ENCODE results near the gene U2AF1. TPM values are rescaled to one million over a fixed set of nuclear protein-coding genes. Genes with fewer than 3 reads are reported as not detected.
"Not testable (repeated sequence)": the region's sequence is repeated elsewhere in the genome, so short reads cannot be mapped to it uniquely, and the experiment has no call there.

Gene U2AF1, protein sequence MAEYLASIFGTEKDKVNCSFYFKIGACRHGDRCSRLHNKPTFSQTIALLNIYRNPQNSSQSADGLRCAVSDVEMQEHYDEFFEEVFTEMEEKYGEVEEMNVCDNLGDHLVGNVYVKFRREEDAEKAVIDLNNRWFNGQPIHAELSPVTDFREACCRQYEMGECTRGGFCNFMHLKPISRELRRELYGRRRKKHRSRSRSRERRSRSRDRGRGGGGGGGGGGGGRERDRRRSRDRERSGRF
- 22.5 and 32.4 TPM in 2 replicates for total RNA-seq

DNA sequence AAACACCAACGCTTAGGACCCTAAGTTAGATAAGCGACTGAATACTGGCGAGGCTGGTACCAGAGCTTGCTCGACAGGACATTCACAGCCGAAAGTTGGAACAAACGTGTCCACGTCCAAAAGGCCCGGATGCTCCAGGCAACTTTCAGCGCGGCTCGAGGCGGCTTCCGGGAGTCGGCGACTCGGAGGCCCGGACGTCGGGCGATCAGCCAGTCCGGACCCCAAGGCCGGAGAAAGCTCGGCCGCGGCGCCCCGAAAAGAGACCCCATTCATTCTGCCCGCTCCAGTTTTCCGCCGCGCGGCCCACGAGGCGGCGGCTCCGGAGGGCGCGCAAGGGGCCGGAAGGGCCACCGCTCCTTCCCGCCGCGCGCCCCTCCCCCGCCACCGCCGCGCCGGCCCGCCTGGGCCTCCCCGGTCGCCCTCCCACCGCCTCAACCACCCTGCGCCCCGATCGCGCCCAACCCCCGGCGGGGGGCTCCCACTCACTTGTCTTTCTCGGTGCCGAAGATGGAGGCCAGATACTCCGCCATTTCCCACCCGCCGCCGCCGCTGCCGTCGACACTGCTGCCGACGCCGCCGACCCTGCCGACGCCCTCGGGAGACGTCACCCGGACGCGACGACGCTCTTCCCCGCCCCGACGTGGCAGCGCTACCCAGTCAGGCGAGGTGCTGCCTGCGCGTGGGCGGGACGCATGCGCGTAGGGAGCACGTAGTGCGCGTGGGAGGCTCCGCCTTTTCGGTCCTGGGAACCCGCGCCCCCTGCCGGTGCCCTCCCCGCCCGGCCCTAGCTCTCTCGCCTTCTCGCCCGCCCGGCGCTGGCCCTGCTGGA, at the start of gene U2AF1:
Gene U2AF1 (minus strand): TSS at position 606 of the 829 bp plus-strand sequence. CDS start 76 bp downstream, at position 530.
- not testable (repeated sequence) for H3K4me3 ChIP-seq (ENCODE audit: low read depth, low read length); DNase-seq (ENCODE audit: low read depth)

DNA sequence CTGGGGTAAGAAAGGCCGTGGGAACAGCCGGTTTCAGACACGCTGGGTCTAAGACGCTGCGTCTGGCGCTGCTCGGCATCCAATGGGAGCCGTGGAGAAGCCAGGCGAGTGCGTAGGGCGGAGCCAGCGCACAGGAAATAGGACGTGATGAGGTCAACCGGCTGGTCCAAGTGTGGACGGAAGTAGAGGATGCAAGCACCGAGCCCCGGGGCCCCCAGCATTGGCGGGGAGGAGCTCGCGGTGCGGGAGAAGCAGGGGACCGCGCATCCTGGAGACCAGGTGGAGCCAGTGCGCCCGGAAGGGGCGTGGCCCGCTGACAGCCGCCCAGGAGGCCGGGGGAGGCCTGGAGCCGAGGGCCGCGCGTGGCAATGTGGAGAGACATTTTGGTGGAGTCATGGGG, 46.2 kb upstream of the U2AF1 start:
- DNase-seq (ENCODE audit: low read depth); H3K4me3 ChIP-seq (ENCODE audit: low read depth, low read length): not testable (repeated sequence)

DNA sequence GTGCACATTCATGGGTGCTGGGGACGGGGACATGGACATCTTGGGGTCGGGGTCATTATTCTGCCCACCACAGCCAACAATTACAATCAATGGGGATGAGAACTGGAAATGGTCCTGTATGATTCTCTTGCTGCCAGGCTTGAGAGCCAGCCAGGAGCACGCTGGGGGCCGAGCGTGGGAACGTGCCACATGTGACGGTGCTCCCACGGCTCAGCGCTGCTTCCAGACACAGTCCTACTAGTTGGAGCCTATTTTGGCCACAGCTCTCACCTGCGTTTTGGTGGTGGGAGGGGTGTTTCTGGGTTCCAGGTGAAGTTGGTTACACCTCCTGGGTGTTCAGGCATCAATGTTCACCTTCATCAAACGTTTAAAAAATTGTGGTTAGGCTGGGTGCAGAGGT, 42.0 kb upstream of the U2AF1 start:
- not testable (repeated sequence) for DNase-seq (ENCODE audit: low read depth); H3K4me3 ChIP-seq (ENCODE audit: low read depth, low read length)

DNA sequence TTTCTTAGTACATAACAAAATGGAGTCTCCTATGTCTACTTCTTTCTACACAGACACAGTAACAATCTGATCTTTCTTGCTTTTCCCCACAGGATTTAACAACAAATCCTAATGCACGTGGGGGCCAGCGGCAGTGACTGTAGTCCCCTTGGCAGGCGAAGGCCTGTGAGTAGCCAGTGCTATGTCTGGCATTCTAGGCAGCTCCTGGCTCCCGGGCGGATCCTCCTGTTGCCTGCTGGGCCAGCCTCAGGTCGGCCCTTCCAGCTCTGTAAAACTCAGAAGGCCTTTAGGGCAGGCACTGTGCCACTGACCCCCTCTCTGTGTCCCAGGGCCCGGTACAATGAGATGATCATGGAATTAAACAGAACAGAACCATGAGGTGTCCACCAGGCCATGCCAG, 40.6 kb upstream of the U2AF1 start:
- not testable (repeated sequence) for H3K4me3 ChIP-seq (ENCODE audit: low read depth, low read length); DNase-seq (ENCODE audit: low read depth)

DNA sequence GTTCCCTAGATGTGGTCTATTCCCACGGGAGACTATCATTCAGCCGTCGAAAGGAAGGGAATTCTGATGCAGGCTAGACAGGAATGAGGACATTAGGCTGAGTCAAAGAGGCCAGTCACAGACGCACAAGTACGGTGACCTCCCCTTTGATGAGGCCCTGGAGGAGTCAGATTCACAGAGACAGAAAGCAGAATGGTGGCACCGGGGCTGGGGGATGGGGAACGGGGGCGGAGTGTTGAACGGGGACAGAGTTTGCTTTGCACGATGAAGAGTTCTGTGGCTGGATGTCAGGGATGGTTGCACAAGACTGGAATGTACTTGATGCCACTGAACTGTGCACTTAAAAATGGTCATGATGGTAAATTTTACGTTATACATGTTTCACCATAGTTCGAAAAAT, 39.3 kb upstream of the U2AF1 start:
- DNase-seq (ENCODE audit: low read depth); H3K4me3 ChIP-seq (ENCODE audit: low read depth, low read length): not testable (repeated sequence)

DNA sequence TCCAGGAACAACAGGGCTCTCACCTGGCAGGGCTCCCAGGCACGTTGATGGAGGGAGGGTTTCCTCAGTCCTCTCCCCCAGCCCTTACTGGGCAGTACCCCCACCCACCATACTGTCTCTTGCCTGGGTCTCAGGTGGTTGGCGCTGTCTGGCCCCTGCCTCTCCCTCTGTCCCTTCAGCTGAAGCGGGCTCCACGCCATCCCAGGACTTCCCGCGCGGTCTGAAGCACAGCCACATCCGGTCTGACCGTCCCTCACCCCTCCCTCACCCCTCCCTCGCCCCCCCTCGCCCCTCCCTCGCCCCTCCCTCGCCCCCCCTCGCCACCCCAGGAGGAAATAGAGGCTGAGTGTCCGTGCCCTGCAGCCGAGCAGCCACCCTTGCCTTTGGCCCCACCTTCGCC, 34.0 kb upstream of the U2AF1 start:
- DNase-seq (ENCODE audit: low read depth); H3K4me3 ChIP-seq (ENCODE audit: low read depth, low read length): not testable (repeated sequence)

DNA sequence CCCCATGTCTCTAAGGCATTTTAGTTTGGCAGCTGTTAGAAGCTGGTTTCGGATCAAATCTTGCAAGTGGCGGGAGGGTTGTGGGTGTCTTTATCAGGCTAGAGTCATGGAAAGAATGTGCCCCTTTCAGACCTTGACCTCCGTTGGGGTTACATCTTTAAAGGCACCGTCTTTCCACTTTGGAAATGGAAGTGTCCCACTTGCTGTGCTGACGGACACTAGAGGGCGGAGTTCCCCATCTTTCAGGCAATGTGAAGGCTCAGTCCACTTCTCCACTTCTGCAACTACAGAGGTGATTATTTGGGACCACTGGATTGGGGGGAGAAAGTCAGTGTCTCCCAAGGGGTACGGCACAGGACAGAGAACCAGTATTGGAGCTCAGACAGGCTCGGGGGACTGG, 31.6 kb upstream of the U2AF1 start:
- not testable (repeated sequence) for H3K4me3 ChIP-seq (ENCODE audit: low read depth, low read length); DNase-seq (ENCODE audit: low read depth)

DNA sequence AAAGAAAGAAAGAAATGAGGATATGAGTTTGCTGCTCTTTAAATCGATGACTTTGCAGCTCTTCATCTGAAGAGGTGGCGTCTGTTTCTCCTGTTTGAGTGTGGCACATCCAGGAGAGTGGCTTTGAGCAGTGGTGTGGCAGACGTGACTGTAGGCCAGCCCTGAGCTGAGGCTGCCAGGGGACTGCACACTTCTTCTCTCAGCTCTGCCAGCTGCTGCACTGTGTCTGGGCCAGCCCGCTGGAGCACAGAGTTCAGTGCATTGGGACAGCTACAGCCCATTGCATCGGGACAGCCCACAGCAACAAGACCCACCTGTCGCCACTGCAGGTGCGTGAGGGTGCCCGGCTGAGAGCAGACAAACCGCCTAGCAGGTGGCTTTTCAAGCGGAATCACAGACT, 27.1 kb upstream of the U2AF1 start:
- H3K4me3 ChIP-seq (ENCODE audit: low read depth, low read length); DNase-seq (ENCODE audit: low read depth): not testable (repeated sequence)

DNA sequence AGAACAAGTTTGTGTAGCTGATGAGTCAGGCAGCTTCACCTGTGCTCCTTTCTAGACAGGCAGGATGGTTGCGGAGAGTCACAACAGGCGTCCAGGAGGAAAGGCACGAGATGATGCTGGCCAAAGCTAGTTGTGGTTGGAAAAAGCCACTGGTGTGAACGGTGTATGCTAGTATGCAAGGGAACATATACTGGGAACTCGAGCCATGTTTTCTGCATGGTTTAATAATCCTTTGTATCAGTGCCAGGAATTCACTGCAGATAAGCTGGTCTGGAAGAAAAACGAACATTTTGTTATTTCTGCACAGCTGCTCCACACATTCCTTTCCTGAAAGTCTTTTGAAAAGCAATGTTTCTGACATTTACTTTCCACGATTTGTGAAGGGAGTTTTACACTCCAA, 22.7 kb upstream of the U2AF1 start:
- H3K4me3 ChIP-seq (ENCODE audit: low read depth, low read length); DNase-seq (ENCODE audit: low read depth): not testable (repeated sequence)

DNA sequence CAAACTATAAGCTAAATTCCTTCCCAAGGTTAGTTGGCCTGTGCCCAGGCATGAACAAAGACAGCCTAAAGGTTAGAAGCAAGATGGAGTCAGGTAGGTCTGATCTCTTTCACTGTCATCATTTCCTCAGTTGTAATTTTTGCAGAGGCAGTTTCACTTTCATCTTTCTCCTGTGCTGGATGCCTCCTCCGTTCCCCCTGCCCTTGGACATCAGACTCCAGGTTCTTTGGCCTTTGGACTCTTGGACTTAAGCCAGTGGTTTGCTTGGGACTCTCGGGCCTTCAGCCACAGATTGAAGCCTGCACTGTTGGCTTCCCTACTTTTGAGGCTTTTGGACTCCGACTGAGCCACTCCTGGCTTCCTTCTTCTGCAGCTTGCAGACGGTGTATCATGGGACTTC, 8.6 kb upstream of the U2AF1 start:
- not testable (repeated sequence) for DNase-seq (ENCODE audit: low read depth); H3K4me3 ChIP-seq (ENCODE audit: low read depth, low read length)

DNA sequence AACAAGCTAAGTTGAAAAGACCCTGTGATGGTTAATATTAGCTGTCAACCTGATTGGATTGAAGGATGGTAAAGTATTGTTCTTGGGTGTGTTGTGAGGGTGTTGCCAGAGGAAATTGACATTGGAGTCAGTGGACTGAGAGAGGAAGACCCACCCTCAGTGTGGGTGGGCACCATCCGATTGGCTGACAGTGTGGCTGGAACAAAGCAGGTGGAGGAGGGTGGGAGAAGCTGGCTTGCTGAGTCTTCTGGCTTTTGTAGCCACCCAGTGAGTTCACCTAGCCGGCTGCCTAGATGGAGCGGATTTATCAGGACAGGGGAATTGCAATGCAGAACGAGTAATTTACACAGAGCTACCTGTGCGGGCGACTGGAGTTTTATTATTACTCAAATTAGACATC, 7.1 kb upstream of the U2AF1 start:
- H3K4me3 ChIP-seq (ENCODE audit: low read depth, low read length); DNase-seq (ENCODE audit: low read depth): not testable (repeated sequence)

DNA sequence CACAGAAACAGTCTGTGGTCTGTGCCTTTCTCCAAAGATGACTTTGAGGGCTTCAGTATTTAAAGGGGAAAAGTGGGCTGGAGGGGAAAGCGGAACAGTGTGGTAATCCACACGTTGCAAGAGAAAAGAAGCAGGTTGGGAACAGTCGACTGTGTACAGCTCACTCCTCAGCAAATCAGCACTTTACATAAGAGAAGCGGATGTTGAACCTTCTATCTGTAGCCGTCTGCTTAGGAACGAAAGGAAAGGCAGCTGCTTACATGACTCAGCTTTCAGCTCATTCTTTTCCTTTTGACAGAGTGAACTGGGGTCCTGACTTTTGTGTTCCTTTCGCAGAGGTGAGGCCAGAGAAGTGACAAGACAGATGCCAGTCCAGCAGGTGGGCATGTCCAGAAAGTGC, 1.6 kb upstream of the U2AF1 start:
- not testable (repeated sequence) for H3K4me3 ChIP-seq (ENCODE audit: low read depth, low read length); DNase-seq (ENCODE audit: low read depth)

DNA sequence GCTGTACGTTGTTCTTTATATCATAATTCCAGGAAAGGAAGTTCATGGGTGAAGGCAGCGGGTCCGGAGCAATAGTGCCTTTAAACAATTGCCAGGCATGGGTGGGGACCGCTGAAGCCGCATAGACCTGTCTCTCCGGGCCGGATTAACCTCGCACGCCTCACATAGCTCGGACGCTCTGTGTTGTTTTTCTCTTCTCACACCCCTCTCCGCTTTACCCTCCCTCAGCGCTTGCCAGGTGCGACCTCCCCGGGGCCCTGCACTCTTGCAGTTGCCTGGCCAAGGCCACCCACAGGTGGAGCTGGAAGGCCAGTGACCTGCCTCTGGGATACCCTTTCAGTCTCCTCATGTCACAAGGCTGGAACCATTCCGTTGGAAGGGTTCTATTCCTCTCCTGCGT, 807 bp upstream of the U2AF1 start:
- H3K4me3 ChIP-seq (ENCODE audit: low read depth, low read length) = not testable (repeated sequence)

DNA sequence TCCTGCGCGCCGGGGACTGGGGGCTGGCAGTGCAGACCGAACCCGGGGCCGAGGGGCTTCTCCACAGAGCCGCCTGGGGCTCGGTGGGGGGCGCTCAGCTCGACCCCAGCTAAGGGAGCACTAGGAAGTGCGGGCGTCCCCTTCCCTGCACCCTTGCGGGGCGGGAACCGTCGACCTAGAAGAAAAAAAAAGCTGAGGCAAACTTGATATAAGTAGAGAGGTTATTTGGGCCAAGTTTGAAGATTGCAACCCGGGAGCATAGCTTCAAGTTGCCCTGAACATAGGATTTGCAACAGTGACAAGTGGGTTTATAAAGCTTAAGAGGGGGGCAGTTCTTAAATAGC, 396 bp upstream of the U2AF1 start:
- not testable (repeated sequence) for H3K4me3 ChIP-seq (ENCODE audit: low read depth, low read length); DNase-seq (ENCODE audit: low read depth)

More for the DNA sequence above, 807 bp upstream of the U2AF1 start:
- not testable (repeated sequence) for DNase-seq (ENCODE audit: low read depth)

DNA sequence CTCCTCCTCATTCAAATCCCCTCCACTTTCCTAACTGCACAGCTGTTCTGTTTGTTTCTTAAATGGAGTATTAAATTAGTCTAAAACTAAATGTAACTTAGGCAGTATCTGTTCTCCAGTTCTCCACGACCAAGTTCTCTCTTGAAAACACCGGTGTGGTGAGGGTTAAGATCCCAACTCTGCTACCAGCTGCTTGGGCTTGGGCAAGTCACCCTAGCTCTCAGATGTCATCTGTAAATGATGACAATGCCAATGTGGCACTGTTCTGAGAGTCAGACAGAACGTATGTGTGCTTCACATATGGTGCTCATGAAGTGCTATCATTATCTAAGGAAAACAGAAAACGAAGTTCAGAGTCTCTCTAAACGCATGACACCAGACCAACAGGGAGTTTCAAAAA, 2.7 kb downstream of the U2AF1 start:
- not testable (repeated sequence) for DNase-seq (ENCODE audit: low read depth); H3K4me3 ChIP-seq (ENCODE audit: low read depth, low read length)

DNA sequence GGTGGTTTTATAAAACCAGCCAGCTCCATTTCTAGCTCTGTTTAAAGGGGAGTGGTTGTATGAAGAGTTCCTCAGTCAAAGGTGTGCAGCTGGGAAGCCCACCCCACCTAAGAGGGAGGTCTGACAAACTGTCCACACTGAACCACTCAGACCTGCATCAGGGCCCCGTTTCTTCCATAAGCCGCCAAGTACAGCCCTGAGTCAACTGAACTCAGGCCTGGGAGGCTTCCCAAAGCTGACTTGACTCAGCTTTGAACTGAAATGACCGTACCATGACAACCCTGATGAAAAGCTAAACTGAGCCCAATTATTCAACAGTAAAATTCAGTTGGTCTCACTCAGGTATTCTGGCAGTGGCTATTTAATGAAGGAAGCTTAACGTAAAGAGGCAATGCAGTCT, 5.1 kb downstream of the U2AF1 start:
- H3K4me3 ChIP-seq (ENCODE audit: low read depth, low read length); DNase-seq (ENCODE audit: low read depth): not testable (repeated sequence)

DNA sequence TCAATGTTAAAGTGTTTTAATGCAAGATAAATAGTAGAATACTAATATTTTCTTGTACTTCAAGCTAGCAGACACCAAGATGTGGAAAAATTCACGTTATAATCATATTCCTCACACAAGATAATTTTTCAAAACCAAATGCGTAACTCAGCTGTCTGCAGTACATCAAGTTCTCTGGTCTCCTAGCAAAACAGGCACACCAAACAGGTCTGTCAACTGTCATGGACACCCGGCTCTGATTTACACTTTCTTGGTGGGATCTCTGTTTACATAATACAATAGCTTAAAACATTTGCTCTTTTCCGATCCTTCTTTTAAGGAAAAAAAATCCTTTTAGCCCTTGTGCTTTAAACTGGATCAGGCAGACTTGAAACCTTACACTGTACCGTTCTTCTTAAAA, 5.7 kb downstream of the U2AF1 start:
- not testable (repeated sequence) for DNase-seq (ENCODE audit: low read depth); H3K4me3 ChIP-seq (ENCODE audit: low read depth, low read length)

DNA sequence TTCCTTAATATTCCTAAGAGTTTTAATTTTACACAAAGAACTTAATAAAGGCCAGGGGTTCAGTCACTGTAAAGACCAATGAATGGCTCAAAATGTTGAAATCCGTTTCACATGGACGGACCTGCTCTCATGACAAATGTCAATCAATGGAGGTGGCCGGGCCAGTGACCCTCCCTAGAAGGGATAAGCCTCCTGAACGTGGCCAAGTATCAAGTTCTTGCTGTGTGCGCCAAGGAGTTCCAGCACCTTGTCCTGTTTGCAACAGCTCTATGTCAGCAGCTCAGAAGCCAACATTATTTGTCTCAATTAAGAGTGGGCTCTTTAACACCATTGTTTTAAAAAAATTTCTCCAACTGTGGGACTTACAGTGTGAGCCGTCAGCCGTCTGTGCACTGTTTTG, 6.4 kb downstream of the U2AF1 start:
- not testable (repeated sequence) for H3K4me3 ChIP-seq (ENCODE audit: low read depth, low read length); DNase-seq (ENCODE audit: low read depth)

DNA sequence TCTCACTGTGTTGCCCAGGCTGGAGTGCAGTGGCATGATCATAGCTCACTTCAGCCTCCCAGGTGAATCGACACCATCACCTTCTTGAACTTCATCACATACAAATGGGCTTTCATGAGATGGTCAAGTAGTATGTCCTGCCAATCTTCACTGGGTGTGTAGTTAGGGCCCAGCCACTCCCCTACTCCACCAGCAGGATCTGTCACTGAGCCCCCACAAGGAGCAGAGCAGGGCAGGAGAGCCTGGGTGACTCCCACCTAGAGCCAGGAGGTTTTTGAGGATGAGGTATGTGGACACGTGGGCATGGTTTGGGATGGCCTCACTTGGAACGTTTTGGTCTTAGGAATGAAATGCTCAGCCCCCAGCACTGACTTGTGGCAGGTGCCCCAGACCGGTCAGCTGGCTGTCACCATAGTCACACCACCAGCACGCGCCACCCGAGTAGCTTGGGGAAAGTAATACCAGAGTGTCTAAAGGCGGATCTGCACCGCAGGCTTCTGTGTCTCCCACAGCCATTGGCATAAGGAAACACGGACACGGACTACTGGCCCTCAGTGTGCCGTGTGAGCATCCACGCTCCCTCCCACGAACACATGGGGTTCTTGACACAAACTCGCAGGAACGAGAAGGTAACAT, 15.3 kb downstream of the U2AF1 start:
- DNase-seq (ENCODE audit: low read depth); H3K4me3 ChIP-seq (ENCODE audit: low read depth, low read length): not testable (repeated sequence)

DNA sequence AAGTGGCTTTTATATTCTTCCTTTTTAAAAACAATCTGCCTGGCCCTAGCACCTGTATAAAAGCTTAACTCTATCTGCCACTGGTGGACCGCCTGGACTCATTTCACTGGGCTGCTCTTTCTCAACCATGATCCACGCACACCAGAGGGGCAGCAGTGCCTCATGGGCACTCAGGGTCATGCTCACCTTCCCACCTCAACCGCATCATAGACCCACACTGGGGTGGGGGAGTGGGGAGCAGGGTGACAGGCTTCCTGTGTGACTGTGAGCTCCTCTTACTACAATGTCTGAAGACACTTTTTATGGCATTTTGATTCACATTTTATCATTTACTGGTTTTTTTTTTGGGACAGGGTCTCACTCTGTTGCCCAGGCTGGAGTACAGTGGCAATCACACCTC, 16.4 kb downstream of the U2AF1 start:
- not testable (repeated sequence) for DNase-seq (ENCODE audit: low read depth); H3K4me3 ChIP-seq (ENCODE audit: low read depth, low read length)
